ENCODE data around the gene GPR34.

DNA sequence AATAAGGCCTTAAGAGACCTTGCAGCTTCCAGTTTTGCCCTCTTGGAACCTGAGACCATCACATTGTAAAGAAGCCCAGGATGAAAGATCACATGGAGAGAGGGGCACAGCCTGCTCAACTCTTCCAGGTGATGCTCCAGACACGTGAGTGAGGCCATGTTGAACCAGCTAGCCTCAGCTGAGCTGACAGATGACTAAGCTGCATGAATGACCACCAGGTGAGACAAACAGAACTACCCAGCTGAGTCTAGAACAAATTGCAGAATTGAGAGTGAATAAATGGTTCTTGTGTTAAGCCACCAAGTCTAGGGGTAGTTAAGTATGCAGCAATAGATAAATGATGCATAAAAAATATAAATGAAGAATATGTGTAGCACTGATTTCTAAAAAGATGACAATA is 18.4 kb downstream of the GPR34 start:
- TF ChIP-seq YY1 (IDR thresholded peaks at IDR 0.05; ENCODE audit: insufficient read depth, insufficient read length) (no peak), ZNF274 (IDR thresholded peaks at IDR 0.05; ENCODE audit: low read depth, low read length) (no peak), SUZ12 (IDR thresholded peaks at IDR 0.05; ENCODE audit: extremely low read depth, insufficient read depth, insufficient read length) (no peak)

All from NT2/D1 (cell line).